Glomerular endothelial cell (primary cell): Measurements from ENCODE around the gene CRYBA2. TPM values are rescaled to one million over a fixed set of nuclear protein-coding genes. Genes with fewer than 3 reads are reported as not detected.

ENCODE experiments used
- DNase-seq: peaks from one replicate; pipeline ENCODE4 v3.0.0-alpha.2; 2011; ENCODE audit warnings: low read depth, low spot score; ENCODE audit errors: extremely low read depth
- total RNA-seq: library from RNA; depleted of rRNA; stranded (reverse); fragments of >200 nt; gene quantifications from 2 replicates; pipeline ENCODE4 v1.2.3, GENCODE V29; 2015

CRYBA2 gene
- total RNA-seq: not detected in 2 replicates

DNA sequence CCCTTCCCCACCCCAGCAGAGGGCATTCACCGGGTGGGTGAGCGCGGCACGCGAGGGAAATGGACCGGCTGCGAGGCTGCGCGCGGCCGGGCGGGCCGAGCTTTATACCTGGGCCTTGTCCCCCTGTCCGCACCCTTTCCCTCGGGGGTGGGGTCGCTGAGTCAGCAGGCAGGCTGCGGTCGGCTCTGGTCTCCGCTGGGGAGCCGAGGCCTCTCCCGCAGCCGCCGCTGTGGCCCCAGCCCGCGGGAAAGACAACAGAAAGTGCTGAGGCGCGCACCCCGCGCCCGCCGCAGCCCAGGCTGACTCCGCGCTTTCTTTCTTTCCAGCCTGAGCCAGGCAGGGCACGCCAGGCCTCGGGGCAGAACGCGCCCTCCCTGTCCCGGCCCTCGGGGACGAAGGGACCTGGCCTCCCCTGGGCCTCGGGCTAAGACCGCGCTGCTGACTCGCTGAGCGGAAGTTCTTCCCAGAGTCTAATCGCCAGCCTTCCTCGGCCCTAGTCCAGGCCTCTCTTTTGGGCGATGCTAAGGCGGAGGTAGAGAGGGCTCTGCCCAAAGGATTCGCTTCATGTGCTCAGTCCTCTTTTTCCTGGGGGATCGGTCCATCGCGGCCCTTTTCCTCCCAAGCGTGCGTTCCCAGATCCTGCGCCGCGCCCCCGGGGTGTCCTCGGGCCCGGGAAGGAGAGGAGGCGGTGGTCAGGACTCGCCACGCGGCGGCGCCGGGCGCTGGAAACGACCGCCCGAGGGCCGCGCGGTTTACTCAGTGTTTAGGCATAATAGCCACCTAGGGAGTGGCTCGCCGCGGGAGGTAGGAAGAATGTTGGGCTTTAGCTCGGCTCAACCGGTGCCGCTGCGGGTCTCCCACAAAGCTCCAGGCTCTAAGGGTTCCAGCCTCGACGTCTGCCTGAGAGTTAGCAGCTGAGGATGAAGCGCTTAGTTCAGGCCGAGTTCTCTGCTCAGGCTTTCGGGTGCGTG lies at the start of gene CRYBA2:
CRYBA2 (minus strand) TSS at position 78 of the 971 bp plus-strand sequence. CDS start 246 bp downstream, outside the sequence.
- DNase-seq: no peak

DNA sequence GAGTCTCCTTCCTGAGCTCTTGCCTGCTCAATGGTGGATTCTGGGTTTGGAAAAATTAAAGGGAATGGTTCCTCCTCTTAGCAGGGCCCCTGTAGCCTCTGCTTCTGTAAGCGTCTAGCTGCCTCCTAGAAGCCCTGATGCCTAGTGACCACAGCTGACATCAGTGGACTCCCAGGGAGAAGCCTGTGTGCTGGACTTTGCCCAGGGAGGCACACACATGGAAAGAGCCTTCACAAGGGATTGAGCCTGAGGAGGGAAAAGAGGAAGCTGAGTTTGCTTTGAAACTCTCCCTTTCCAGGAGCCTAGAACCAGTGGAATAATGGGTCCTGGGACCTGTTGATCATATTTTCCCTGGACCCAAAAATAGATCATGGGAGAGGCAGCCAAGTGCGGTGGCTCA lies 49.5 kb upstream of the CRYBA2 start:
- no peak for DNase-seq

DNA sequence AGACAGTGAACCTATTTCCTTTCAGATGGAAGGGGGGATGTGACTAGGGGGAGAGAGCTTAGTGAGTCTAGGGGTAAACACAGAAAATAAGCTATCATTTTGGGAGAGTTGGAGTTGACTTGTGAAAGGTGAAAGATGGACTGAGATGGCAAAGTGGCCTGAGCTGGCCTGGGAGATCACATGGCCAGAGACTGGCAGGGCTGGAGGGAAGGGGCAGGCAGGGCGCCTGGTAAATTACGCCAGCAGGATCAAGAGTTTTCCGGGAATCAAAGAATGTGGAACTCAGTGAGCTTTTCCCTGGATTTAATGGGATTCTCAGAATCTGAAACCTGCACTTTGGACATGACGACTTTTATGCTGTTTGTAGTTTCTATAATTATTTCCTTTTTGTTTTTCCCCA lies 48.9 kb upstream of the CRYBA2 start:
- DNase-seq: no peak

DNA sequence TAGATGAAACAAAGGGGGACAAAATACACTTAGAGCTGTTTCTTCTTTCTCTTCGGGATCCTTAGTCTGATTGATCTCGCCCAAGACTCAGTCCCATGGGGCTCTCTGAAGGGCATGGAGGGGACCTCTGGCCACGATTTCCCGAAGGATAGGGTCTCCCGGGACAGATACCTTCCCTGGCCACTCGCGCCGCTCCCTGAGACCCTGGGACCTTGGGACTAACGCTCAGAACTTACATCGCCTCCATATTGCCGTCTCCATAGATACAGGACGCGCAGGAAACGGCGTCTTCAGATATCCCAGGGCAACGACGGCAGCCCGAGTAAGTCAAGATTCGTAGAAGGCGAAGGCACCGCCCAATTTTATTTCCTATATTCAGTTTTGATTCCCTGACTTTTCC lies 48.0 kb upstream of the CRYBA2 start, which contains the start of gene CFAP65:
CFAP65 (minus strand) TSS at position 265 of the 400 bp plus-strand sequence. CDS start 2,468 bp downstream, outside the sequence.
- no peak for DNase-seq

- DNase-seq: no peak
These were observed 45.4 kb upstream of the CRYBA2 start for GRCh38 chr2:219038600-219038999.

- no peak for DNase-seq
These were observed 44.7 kb upstream of the CRYBA2 start for GRCh38 chr2:219037783-219038499.

DNA sequence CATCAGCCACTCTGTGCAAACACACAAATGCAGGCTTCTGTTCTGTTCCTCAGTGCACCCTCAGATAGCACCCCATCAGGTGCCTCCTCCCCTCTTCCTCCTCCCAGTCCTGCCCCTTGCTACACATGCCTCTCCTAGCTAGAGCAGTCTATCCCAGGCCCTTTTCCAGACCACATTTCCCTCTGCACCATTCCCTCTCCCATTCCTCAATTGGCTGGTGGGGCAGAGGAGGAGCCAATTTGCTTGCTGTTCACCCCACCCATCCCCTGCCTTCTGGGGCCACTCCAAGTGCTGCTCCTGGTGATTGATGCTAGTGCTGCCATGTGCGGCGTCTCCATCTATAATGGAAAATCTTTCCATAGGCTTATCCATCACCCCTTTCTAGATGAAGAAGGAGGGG lies 42.7 kb upstream of the CRYBA2 start:
- no peak for DNase-seq

- no peak for DNase-seq
These were observed 41.6 kb upstream of the CRYBA2 start for GRCh38 chr2:219034823-219035222.

DNA sequence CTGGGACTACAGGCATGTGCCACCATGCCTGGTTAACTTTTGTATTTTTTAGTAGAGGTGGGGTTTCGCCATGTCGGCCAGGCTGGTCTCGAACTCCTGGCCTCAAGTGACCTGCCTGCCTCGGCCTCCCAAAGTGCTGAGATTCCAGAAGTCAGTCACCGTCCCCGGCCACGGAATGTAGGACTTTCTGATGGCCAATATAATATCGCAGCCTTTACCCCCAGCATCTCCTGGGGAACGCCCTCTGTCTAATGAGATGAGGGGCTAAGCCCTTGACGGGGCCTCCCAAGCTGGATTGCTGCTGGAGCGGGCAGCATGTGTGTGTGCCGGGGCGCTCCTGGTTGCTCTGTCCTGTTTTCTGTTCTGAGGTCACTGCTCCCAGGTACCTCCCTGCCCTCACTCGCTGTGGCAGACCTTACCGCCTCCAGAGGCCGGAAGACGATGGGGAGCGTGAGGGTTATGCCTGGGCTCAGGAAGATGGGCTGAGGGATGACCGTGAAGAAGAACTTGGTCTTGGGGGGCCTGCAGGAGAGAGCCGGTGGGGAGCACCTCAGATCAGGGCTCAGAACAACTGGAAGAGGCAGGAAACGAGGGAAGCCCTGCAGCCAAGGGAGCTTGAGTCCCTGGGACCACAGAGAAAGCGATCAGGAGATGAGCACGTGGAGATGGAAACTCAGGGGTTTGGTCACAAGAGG lies 39.0 kb upstream of the CRYBA2 start:
- DNase-seq: no peak

DNA sequence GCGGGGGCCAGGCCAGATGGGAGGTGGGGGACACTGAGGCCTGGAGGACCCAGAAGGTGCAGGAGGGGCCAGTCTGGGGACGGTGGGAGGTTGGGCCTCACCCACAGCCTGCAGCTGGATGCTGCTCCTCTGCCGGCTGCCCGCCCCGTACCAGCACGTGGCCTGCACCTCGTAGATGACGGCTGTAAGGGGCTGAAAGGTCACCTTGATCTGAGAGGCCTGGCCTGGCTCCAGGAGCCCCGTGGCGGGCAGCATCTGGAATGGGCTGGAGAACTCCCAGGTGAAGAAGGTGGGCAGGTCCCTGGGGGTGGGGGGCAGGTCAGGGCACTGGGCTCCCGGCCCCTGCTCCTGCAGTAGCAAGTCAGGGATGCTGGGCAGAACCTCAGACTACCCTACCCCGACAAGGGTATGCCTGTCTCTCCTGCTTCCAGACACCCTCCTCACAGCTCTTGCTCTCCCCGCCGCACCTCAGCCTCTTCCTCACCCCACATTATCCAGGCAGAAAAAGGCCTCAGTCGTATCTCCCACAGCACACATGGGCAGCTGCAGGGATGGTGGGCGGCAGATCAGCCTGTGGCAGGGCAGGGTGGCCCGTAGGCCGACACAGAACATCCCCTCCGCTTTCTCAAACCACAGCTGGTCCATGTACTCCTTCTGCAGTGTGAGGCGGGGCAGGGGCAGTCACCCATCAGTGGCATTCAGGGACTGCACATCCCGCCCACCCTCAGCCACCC lies 38.0 kb upstream of the CRYBA2 start:
- DNase-seq: no peak

DNA sequence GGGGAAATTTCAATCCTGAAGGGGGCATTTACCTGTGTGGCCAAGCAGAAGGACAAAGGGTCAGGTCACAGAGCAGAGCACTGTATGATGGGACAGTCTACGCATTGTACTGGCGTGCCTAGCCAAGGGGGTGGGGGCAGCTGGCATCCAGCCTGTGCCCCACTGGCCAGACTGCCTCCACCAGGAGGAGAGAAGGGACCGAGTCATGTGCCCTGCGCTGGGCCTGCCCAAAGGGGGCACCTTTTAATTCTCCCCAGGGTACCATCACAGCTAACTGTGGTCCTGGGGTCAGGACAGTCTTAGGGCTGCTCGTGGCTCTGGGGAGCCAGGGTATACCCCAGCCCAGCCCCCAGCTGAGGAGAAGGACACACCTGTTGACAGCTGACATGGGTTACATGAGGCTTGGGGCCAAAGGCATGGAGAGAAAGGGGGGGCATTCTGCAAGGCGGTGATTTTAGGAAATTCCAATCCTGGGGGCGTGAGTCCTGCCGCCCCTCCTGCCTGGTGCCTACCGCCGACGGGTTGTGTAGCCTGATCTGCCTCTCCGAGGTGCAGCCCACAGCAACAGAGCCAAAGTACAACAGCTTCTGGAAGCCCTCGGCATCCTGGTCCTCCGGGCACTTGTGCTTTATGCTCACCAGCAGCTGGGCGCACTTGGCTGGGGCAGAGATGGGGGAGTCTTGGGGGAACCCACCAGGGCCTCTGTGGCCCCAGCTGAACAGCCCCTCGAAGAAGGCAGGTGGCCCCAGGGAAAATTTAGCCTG lies 37.1 kb upstream of the CRYBA2 start:
- DNase-seq: no peak

DNA sequence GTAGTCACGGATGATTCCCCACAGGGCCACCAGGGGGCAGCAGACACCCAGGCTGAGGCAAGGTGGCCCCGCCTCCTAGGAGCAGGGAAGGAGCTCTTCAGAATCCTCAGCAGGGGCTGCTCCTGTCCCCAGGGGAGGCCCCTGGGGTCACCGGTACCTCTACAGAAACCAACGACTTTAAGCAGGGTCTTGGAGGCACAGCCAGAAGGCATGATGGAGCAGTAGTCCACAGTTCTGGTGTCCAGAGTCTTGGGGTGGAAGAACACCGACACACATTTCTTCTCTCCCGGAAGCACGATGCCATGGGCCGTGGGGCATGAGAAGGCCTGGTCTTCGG lies 36.6 kb upstream of the CRYBA2 start:
- peak; percentile 23 for DNase-seq

GRCh38 chr2:219028996-219029828 lies 36.0 kb upstream of the CRYBA2 start:
- DNase-seq: no peak

- no peak for DNase-seq
These were observed 34.9 kb upstream of the CRYBA2 start for GRCh38 chr2:219028141-219028540.

GRCh38 chr2:219027511-219028055 lies 34.4 kb upstream of the CRYBA2 start:
- no peak for DNase-seq

DNA sequence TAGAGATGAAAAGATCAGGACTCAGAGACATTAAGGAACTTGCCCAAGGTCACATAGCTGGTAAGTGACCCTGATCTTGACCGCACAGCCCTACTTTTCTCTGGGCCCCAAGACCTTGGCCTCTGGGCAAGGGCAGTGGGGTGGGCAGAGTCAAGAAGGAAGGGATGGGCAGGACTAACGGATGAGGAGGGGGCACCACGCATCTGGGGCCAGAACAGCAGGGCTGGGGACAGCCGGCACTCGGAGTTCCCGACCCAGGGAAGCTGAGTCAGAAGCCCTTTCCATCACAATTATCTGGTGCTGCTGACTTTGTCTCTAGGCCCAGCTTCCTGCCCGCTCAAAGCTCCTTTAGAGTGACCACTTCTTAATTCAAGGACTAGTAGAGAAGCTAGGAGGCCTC lies 33.7 kb upstream of the CRYBA2 start:
- no peak for DNase-seq

- DNase-seq: no peak
These were observed 32.7 kb upstream of the CRYBA2 start for GRCh38 chr2:219025637-219026585.
